HG03521 (cell line): ENCODE data around the gene MRC1.

ENCODE experiments used
- ATAC-seq: cut with Tn5 transposase; IDR thresholded peaks from one replicate; pipeline ENCODE4 v1.9.1; 2021; ENCODE audit warnings: mild to moderate bottlenecking, moderate library complexity; ENCODE audit not compliant: unreplicated experiment

MRC1 gene

DNA sequence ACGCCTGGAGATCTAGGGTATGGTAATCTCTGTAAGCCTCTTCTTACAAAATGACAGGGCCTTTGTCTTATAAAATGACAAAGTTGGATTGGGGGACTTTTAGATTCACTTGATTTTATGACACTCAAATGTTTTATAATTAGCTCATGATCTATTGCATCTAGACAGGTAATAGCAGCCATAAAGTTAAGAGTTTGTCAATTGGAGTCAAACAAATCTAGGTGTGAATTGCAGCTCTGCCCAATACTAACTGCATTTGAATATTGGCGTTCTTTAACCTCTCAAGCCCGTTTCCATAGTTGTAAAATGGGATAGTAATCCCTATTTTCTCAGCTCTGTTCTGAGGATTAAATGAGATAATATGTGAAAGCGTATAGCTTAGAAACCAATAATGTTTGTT lies 14.1 kb upstream of the MRC1 start:
- ATAC-seq = no peak

DNA sequence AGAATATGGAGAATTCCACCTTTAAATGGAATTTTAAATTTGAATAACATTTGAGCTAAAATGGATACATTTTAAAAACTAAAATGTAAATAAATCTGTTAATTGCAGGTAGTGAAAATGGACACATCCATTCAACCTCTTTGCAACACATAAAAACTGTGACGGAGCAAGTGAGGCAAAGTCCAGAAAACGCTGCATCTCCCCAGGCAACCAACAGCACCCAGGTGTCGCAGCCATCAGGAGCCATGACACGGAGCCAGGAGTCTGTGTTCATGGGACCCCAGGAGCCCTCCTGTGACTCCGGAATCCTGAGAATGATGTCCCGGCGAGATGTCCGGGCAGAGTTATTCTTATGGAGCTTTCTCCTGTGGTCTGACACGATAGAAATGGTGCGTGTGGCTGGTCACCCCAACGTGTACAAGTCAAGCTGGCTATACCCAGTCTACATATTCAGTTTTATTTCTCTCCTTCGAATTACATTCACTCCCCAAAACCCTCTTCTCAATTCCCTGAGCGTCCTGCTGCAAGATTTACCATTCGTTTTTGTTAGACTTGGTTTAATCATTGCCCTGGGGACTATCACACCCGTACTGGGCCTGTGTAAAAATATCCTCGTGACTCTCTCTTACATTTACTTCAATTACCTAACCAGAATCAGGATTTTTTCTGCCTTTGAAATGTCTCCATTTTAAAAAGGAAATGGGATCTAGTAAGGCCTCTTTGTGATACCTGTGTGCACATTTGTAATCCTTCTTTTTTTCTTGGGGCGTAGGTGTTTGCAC lies 13.1 kb upstream of the MRC1 start:
- ATAC-seq = no peak

DNA sequence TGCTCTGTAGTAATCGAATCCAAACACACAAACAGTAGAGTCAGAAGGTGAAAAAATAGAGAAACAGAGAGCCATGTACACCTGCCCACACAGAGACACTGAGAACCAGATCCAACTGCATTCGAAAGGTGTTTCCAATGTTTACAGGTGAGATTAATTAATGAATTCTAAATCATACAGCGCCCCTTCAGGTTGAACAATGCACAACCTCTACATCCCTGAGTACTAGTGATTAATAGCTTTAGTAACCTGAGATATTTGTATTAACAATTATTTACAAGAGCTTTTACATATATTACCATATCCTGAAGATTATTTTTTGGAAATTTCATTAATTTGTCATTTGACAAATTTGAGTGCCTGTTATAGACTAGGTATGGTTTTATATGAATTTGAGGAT lies 7.6 kb upstream of the MRC1 start:
- no peak for ATAC-seq

DNA sequence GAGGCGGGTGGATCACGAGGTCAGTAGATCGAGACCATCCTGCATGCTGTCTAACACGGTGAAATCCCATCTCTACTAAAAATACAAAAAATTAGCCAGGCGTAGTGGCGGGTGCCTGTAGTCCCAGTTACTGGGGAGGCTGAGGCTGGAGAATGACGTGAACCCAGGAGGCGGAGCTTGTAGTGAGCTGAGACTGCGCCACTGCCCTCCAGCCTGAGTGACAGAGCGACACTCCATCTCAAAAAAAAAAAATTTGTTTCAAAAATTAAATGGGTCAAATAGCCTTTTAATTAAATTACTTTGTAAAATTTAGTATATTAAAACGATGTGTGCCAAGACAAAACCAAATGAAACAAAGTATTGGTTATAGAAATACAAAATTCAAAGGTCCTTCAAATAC lies 6.8 kb upstream of the MRC1 start:
- ATAC-seq = no peak

DNA sequence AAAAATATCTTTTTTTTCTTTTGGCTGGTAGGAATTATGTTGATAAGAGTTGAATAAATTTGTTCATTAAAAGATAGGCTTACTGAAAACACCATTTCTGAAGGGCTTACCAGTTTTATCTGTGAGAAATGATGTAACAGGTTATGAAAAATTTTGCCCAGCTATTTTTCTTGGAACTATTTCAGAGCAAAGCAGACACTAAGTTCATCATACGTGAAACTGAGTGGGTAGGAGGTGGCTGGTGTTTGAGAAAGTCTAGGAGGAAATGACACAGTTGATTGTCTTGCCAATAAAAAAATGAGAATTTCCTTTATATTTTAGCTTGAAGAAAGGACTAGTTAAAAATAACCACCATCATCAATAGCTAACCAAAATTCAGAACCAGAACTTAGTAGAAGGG lies 6.2 kb upstream of the MRC1 start:
- ATAC-seq = no peak

DNA sequence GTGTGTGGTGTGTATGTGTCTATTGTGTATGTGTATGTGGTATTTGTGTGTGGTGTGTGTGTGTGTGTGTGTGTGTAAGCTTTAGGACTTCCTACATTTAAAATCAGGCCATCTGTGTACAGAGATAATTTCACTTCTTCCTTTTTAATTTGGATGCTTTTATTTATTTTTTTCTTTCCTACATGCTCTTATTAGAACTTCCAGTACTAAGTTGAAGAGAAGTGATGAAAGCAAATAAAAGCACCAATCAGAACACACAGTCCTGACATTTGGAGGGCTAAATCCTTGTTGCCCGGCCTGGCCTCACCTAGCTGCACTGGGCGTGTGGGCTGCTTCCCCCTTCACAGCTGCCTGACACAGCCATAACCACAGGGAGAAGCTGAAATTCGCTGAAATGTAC lies 3.8 kb upstream of the MRC1 start:
- ATAC-seq = no peak

DNA sequence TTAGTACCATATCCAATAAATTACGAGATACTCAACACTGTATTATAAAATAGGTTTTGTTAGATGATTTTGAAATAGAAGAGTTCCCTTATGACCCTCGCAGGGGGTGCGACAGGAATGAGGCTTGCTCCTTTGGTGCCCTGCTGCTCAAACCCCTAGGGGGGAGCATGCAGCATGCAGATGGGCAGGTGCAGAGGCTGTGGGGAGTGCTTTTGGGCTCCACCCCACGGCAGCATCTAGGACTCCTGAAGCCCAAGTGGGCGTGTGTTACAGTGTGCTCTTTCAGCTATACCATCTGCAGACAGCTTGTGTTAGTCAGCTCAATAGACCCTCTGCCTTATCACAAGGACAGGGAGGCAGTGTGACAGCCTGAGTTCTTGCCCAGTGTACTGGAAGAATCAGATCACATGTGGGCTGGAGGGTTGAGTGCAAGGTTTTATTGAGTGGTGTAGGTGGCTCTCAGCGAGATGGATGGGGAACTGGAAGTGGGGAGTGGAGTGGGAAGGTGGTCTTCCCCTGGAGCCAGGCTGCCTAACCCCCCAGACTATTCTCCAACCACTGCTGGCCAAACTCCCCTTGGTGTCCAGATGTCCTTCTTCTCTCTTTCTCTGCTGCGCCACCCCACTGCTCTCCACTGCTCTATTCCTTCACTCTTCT lies 3.1 kb upstream of the MRC1 start:
- no peak for ATAC-seq

DNA sequence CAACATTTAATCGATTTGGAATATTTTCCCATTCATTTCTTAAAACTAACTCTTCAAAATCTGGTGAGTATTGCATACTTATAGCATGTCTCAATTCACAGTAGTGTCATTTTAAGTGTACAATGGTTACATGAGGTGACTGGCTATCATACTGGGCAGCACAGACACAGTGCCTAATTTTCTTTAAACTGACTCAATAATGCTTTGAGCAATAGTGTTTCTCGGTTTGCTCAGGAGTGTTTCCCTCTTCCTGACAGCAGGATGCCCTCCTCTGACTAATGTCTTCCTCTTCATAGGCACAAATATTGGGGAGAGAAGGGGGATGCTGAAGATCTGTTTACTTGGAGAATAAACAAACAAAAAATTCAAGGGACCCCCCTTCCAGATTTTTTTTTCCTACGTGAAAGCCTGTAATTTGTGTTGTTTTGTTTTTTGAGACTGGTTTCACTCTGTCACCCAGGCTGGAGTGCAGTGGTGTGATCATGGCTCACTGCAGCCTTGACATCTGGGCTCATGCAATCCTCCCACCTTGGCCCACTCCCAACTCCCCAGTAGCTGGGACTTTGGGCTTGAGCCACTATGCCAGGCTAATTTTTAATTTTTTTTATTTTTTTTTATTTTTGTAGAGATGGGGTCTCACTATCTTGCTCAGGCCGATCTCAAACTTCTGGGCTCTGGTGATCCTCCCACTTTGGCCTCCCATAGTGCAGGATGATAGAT lies 2.2 kb downstream of the MRC1 start:
- ATAC-seq = no peak

DNA sequence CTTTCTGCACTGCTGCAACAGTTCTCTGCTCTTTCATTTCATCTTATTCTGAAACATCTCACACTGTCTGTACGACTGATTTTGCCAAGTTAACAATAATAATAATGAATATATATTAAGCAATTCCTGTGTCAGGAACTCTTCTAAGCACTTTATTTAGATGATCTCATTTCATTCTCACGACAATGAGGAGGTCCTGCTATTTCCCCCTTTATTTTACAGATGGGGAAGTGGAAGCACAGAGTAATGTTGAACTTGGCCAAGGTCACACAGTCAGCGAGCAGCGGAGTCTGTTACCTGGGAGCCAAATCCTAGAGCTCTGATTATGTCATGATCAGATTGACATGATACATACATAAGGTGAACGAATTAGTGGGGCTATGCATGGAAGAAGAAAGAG lies 5.8 kb downstream of the MRC1 start:
- ATAC-seq = no peak

DNA sequence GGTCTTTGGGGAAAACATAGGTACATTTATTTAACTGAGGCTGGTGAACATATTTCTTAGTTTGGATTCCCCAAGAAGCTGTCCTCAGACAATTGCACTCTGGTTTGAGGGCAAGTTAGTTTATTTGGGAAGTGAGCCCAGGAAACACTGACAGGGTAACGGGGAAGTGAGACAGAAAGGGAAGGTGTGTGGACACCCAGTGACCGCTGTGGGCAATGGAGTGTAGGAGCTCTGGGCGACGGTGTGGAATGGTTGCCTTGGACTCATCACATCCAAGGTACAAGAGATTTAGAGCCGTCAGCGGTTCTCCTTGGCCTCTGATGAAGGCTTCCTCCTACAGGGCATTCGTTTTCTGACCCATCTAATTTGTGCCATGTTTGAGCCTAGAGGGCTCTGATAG lies 7.1 kb downstream of the MRC1 start:
- no peak for ATAC-seq

DNA sequence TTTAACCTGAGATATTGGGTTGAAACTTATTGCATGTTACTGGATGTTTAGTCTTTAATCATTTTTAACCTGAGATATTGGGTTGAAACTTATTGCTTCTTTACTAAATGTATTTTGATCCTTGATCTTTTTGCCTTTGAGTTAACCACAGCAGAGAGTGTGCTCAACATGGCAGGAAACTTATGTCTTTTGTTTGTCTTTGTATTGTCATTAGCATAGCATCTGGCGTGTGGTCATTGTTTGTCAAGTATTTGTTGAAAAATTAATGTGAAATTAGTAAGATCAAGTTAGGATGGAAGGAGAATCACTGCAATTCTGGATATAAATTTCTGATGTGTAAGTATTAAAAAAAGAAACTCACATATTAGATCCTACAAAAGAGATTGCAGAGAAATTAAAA lies 8.2 kb downstream of the MRC1 start:
- no peak for ATAC-seq

DNA sequence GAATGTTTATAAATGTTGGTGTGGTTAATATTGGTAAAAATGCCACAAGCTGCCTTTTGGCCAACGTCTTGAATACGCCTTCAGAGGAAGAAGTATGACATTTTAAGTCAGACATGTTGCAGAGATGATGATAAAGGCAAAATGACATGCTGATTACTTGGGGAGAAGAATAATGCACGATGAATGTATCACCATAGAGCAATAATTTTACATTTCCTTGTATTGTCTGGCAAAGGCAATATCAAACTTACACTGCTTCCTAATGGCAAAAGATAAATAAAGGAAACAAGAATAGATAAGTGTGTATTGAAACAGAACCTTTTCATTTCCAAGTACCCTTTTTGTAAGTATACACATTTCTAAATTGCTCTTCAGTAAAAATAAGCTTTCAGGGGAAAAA lies 8.6 kb downstream of the MRC1 start:
- no peak for ATAC-seq

DNA sequence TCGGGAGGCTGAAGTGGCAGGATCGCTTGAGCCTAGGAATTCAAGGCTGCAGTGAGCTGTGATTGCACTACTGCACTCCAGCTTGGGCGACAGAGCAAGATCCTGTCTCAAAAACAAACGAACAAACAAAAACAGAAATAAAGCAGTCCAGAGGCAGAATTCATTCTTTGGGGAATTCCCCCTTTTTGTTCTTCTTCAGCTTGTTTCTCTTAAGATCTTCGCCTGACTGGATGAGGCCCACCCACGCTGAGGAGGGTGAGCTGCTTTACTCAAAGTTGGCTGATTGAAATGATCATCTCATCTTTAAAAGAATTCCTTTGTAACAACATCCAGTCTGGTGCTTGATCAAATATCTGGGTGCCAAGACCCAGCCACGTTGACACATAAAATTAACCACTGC lies 10.7 kb downstream of the MRC1 start:
- ATAC-seq = no peak

DNA sequence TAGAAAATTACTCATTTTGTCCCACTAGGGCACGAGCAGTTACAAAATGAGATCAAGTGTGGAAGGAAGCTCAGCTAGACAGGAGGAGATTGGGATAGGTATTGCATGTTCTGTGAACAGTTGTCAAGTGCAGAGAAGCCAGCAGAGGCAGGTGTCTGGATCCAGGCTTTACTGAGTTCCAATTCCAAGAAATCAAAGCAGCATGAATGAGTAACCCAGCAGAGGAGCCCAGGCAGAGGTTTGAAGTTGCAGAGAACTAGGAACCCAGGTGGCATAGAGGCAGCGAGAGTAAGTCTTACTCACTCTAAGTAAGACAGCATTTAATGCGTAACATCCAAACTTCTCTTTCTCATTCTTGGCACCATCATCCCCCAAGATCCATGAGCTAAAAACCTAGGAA lies 11.8 kb downstream of the MRC1 start:
- no peak for ATAC-seq

DNA sequence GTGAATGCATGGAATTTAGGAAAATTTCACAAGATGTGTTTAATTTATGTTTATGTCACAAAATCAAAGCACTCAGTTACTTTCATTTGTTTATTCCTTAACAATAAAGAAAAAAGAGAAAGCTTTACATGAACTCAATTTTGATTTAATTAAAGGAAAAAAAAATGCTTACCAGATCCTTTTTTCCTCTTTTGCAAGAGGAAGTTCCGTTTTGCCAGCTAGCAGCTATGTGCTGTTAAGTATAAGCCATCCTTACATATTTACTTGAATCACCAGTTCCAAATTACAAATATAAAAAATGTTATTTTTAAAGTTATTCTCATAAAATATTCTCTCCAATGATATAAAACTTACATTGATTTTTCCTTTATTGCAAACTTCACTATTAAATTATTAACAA lies 12.7 kb downstream of the MRC1 start:
- ATAC-seq = no peak

DNA sequence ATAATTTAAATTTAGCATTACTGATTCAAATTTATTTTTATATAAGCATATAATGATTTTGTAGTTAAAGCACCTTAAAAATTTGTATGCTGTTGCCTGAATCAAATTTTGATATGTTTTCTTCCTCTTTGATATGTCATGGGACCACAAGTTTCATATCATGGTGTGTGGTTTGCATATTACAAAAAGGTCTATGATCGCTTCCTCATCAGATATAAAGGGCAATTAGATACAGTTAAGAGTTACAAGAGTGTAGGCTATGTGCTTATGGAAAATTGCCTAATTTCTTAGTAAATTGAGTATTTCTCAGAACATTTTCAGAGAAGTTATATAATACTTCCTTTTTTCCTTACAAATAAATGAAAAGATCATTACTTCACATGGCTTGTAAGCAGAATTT lies 22.2 kb downstream of the MRC1 start:
- ATAC-seq = no peak

DNA sequence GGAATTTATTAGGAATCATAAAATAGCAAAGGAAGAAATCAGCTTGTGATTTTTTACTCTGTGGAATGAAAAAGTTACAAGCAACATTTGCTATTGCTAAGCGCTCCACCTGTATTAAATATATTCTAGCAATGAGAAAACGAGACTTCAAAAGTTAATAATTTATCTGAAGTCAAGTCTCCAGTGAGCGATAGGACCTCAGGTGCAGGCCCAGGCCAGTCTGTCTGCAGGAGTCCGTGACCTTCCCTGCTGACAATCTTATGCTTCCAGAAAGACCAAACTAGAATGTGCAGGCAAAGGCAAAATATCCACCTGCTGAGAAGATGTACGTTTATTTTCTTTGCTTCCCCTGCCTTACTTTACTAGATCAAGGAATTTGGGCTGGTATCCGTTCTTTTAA lies 22.7 kb downstream of the MRC1 start:
- no peak for ATAC-seq

DNA sequence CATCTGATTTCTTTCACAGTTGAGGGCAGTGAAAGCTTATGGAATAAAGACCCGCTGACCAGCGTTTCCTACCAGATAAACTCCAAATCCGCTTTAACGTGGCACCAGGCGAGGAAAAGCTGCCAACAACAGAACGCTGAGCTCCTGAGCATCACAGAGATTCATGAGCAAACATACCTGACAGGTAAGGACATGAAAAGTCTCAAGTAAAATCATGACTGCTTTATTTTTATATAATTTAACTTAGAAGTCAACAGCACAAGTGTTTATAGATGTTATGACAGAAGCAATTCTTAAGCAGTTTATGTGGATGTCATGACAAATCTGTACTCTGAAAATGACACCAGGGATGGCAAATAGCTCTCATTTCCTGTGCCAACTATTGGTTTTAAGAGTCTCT lies 24.5 kb downstream of the MRC1 start:
- no peak for ATAC-seq

DNA sequence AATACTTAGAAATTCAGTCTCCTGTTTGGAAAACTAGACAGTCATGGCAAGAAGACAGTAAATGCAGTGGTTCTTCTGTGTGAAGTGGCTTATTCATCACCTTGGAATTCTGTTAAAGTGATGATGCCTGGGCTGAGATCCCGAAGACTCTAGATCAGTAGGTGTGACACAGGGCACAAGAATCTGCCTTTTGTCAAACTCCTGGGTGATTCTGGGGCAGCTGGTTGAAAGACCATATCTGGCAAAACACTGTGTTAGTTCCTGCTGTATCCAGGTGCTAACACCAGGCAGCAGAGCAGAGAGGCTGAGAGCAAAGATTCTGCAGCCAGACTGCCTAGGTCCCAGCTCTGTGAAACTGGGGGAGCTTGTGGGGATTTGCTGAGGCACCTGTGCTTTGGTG lies 26.5 kb downstream of the MRC1 start:
- ATAC-seq = no peak

DNA sequence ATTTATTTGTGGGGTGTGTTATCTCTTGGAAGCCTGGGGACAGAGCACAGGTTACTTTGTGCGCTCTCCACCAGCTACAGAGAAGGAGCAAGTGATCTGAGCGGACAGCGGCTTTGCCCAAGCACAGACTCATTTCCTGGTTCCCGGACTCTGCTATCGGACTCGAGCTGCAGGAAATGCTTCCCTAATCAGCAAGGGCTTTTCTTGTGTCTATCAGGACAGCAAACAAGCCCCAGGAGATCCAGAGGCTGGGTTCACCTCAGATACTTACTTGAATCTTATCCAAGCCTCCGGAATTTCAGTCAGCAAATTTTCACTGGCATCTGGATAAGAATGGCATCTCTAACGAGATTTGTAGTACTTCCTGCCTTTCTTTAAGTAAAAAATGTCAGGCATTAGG lies 27.8 kb downstream of the MRC1 start:
- no peak for ATAC-seq

DNA sequence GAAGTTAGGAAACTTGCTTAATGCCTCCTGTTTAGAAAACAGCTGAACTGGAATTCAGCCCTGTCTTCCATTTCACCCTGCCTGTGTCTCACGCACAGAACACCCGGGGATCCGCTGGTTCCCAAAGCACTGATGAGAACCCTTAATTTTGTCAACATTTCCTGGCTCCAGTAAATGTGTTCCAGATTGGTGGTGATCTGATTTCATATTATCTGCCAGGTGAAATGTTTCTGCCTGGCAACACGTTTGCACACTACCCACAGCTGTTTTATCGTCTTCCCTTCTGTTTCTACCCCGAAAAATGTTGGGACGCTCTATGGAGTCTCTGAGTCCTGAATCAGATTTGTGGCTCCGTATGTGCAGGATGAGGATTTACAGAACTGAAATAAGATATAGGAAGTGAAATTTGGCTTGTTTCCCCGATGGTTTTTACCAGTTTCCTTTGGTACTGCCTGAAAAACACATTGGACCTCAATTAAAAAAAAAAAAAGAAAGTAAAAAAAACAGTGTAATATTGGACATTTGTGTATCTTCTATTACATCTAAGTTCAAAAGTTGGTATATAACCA lies 29.0 kb downstream of the MRC1 start:
- ATAC-seq = no peak

DNA sequence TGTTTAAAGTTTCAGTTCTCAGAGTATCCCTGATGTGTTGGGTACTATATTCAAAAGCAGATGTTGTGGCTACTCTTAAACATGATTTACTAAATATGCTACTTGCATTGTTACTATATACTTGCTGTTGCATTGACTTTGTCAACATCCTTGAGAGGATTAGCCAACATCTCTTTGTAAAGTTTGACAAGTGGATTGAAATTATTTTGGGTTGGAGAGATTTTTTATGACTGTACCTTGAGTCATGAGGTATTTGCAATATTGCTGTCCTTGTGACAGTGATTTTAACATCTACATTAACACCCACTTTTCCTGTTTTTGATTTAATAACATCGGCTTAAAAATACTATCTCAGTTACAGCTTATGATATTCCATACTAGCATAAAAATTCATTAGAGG lies 31.9 kb downstream of the MRC1 start:
- no peak for ATAC-seq
